ENCODE data around the gene CIART. TPM values are rescaled to one million over a fixed set of nuclear protein-coding genes. Genes with fewer than 3 reads are reported as not detected.

Gene CIART
- total RNA-seq, 4 donors from 2014 or later: 2.9 to 7.9 (median 5.4) TPM

DNA sequence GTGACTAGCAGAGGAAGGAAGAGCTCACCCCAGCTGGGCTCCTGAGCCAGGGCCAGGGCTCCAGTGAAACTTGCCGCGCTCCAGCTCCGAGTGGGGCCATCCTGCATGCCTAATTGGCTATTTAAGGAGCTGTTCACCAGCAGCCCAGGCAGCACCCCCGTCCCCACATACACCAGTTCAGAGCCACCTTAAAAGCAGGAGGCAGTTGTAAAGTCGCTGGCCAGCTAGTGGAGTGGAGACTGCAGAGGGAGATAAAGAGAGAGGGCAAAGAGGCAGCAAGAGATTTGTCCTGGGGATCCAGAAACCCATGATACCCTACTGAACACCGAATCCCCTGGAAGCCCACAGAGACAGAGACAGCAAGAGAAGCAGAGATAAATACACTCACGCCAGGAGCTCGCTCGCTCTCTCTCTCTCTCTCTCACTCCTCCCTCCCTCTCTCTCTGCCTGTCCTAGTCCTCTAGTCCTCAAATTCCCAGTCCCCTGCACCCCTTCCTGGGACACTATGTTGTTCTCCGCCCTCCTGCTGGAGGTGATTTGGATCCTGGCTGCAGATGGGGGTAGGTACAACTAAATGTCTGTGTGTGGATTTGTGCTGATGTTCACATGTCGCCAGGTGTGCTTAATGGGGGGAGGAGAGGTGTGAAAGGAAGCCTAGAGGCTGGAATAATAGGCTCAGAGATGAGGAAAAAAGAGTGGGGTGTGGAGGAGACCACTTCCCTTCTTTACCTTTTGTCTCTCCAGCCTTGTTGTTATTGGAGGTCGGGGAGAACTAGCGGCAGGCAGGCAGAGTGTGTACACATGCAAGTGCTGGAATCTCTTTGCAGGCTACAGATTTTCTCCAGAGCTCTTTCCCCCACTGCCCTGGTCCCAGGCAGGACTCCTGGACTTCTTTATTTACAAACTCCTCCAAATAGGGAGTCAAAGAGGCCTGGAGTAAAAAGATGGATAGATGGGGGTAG is 24.4 kb upstream of the CIART start, which contains the start of gene CA14:
TSS of gene CA14 (plus strand) at position 151 of the 962 bp plus-strand sequence. CDS start at position 506, 355 bp downstream.
- H3K36me3 ChIP-seq: no peaks in the 10 kb centered on the region
- H3K27ac ChIP-seq: no peak within 1 kb of the TSS
- H3K4me3 ChIP-seq (replicated peaks in 1 of 3): no peak within 1 kb of the TSS
- TF ChIP-seq POLR2A (IDR thresholded peaks at IDR 0.05): no peak
- no peak for TF ChIP-seq CTCF (IDR thresholded peaks at IDR 0.05)
- intact Hi-C loops (cut with DNase I): loop anchor here (2.0 kb wide), 1 partner anchor 21 kb away; no protein-coding TSS in a partner anchor
- H3K4me1 ChIP-seq: peaks cover 18 to 34% of the 10 kb centered on the region in 2 donors
- H3K9me3 ChIP-seq: no peaks in the 10 kb centered on the region
- H3K27me3 ChIP-seq: no peaks in the 10 kb centered on the region
- DNase-seq: peak; percentile 71 to 80
- whole genome bisulfite sequencing, 2 donors: 36 to 37% methylated on average over 13 of the region's 13 CpGs

- Histone ChIP-seq H3K27me3 (no peaks in the 10 kb centered on the region), H3K9me3 (no peaks in the 10 kb centered on the region), H3K27ac (peak overlapping the region; percentile 73 to 78 (median 78)), H3K4me1 (peaks cover 18 to 34% of the 10 kb centered on the region in 2 donors), H3K4me3 (replicated peaks in 1 of 3) (no peak overlapping the region), H3K36me3 (peaks cover 0 to 2% of the 10 kb centered on the region in 2 donors)
- 30 to 31% methylated on average over 4 of the region's 4 CpGs for WGBS, 2 donors
- intact Hi-C loops (cut with DNase I): no loop called here
- peak; percentile 55 for DNase-seq
- TF ChIP-seq CTCF (IDR thresholded peaks at IDR 0.05) (no peak), POLR2A (IDR thresholded peaks at IDR 0.05) (no peak)
These were observed 23.1 kb upstream of the CIART start for GRCh38 chr1:150259217-150259616.

GRCh38 chr1:150259758-150260669 is 22.3 kb upstream of the CIART start:
- Histone ChIP-seq H3K27ac (peak overlapping the region; percentile 73 to 78 (median 78)), H3K27me3 (no peaks in the 10 kb centered on the region), H3K4me3 (replicated peaks in 1 of 3) (no peak overlapping the region), H3K9me3 (no peaks in the 10 kb centered on the region), H3K36me3 (peaks cover 3 to 7% of the 10 kb centered on the region in 2 donors), H3K4me1 (peaks cover 18 to 34% of the 10 kb centered on the region in 2 donors)
- intact Hi-C loops (cut with DNase I): no loop called here
- no peak for TF ChIP-seq CTCF (IDR thresholded peaks at IDR 0.05)
- TF ChIP-seq POLR2A (IDR thresholded peaks at IDR 0.05): peak in 1 of 2 donors; percentile 58
- WGBS, 2 donors: 18 to 21% methylated on average over 11 of the region's 11 CpGs
- DNase-seq: peak; percentile 92 to 93

- 89 to 100% methylated on average over 4 to 6 of the region's 6 CpGs for WGBS, 2 donors
- H3K4me3 ChIP-seq (replicated peaks in 1 of 3): no peak overlapping the region
- TF ChIP-seq POLR2A (IDR thresholded peaks at IDR 0.05) (no peak), CTCF (IDR thresholded peaks at IDR 0.05) (no peak)
- H3K27me3 ChIP-seq: no peaks in the 10 kb centered on the region
- DNase-seq: no peak
- H3K9me3 ChIP-seq: no peaks in the 10 kb centered on the region
- H3K4me1 ChIP-seq: peaks cover 11 to 31% of the 10 kb centered on the region in 2 donors
- intact Hi-C loops (cut with DNase I): no loop called here
- H3K36me3 ChIP-seq: peaks cover 16 to 19% of the 10 kb centered on the region in 2 donors
- no peak overlapping the region for H3K27ac ChIP-seq
These were observed 21.0 kb upstream of the CIART start for GRCh38 chr1:150261367-150261766.
